Immature natural killer cell (primary cell): ENCODE measurements around the gene IQCE. TPM values are rescaled to one million over a fixed set of nuclear protein-coding genes. Genes with fewer than 3 reads are reported as not detected.
A peak's percentile ranks its signal among the peaks of the same experiment; 100 is the strongest.

Source experiments
- DNase-seq, 3 donors: peaks; one replicate each; pipeline ENCODE4 v3.0.0; 2022; ENCODE audit warnings: mixed read lengths in 1 of 3
- H3K27ac Mint-ChIP-seq, 6 donors: one replicate each; pipeline ENCODE4 v1.8.0; 2020; ENCODE audit warnings: mixed read lengths in 6 of 6, mild to moderate bottlenecking in 5 of 6, inconsistent platforms in 4 of 6, moderate library complexity in 3 of 6
- H3K27me3 Mint-ChIP-seq, 3 donors: one replicate each; pipeline ENCODE4 v1.8.0; 2020 to 2021; ENCODE audit warnings: low read depth in 3 of 3, mild to moderate bottlenecking in 3 of 3, mixed read lengths in 3 of 3, moderate library complexity in 3 of 3, inconsistent platforms in 1 of 3
- H3K36me3 Mint-ChIP-seq, 3 donors: one replicate each; pipeline ENCODE4 v1.8.0; 2020; ENCODE audit warnings: mixed read lengths in 3 of 3, inconsistent platforms in 2 of 3, mild to moderate bottlenecking in 2 of 3
- H3K4me1 Mint-ChIP-seq, 2 donors: one replicate each; pipeline ENCODE4 v1.8.0; 2020; ENCODE audit warnings: inconsistent platforms in 2 of 2, mild to moderate bottlenecking in 2 of 2, mixed read lengths in 2 of 2, moderate library complexity in 1 of 2
- H3K4me3 Mint-ChIP-seq, 5 donors: one replicate each; pipeline ENCODE4 v1.8.0; 2020; ENCODE audit warnings: mild to moderate bottlenecking in 5 of 5, mixed read lengths in 5 of 5, inconsistent platforms in 3 of 5, moderate library complexity in 3 of 5
- H3K9me3 Mint-ChIP-seq, 6 donors: one replicate each; pipeline ENCODE4 v1.8.0; 2020; ENCODE audit warnings: mild to moderate bottlenecking in 6 of 6, mixed read lengths in 6 of 6, inconsistent platforms in 4 of 6, moderate library complexity in 3 of 6
- polyA plus RNA-seq, 3 donors: library from polyadenylated mRNA; unstranded; fragments of 300-500 nt; fragmentation: Illumina TruSeq; gene quantifications; one replicate each; pipeline ENCODE4 v1.2.3, GENCODE V29; 2021

The IQCE gene
- polyA plus RNA-seq, 3 donors from 2014 or later = 1.9 to 4.2 TPM; not detected in 1

DNA sequence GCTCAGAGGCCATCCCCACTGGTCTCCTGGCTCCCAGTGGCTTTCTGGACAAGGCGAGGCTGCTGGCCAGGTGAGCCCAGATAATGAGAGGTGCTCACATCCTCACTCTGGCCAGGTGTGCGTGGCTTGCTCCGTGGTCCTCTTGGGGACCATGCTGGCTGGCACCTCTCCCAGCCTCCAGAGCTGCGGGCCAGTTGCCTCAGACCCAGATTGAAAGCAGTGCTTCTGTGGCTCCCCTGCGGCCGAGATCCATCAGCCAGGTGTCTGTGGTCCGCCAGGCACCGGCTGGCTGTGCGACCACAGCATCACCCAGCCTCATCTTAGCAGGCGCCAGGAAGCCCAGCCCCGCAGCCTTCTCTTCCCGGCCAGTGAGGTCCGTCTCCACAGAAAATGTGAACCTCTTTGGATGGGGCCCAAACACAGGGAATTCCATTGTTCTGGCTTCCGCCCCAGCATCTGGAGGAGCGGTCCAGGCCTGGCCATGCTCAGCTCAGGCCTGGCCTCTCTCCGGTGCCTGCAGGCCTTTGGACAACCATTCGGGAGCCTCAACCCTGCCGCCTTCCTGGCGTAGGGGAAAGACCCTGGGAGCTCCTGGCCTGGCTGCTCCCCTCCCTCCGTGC is 67.8 kb downstream of the IQCE start:
- H3K27ac Mint-ChIP-seq = no peak overlapping the region
- no peaks in the 10 kb centered on the region for H3K27me3 Mint-ChIP-seq
- peaks cover 6% of the 10 kb centered on the region in 2 donors for H3K4me1 Mint-ChIP-seq
- H3K4me3 Mint-ChIP-seq = no peak overlapping the region
- no peaks in the 10 kb centered on the region for H3K9me3 Mint-ChIP-seq
- H3K36me3 Mint-ChIP-seq = no peaks in the 10 kb centered on the region
- no peak for DNase-seq

DNA sequence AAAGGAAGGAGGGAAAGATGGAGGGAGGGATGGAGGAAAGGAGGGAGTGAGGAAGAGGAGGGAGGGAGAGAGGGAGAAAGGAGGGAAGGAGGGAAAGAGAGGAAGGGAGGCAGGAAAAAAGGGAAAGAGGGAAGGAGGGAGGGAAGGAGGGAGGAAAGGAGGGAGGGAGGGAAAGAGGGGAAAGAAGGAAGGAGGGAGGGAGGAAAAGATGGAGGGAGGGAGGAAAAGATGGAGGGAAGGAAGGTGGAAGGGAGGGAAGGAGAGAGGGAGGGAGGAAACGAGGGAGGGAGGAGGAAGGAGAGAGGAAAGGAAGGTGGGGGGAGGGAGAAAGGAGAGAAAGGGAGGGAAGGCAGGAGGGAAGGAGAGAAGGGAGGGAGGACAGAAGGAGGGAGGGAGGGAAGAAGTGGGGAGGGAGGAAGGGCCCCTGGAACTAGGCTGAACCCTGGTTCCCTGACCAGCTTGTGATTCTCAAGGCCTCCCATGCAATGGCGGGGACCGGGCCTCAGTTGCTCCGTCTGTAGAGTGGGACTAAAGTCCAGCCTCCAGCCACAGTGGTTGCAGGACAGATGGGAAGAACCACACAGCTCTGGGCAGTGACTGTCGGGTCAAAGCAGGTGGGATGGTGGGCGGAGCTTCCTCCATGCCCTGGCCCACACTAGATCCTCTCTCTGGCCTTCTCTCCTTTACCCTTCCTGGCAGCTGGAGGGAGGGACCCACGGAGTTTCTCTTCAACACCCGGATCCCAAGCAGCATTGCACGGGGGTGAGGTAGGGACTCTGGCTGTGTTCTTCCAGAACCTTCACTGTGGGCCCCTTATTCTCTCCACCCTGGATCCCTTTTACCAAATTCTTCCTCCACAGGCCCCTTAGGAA is 68.7 kb downstream of the IQCE start:
- no peaks in the 10 kb centered on the region for H3K9me3 Mint-ChIP-seq
- no peak overlapping the region for H3K27ac Mint-ChIP-seq
- peaks cover 6 to 9% of the 10 kb centered on the region in 2 donors for H3K4me1 Mint-ChIP-seq
- peaks cover 0 to 1% (median 0%) of the 10 kb centered on the region in 3 donors for H3K27me3 Mint-ChIP-seq
- no peak for DNase-seq
- H3K4me3 Mint-ChIP-seq = no peak overlapping the region
- no peaks in the 10 kb centered on the region for H3K36me3 Mint-ChIP-seq

GRCh38 chr7:2628130-2628482 is 69.3 kb downstream of the IQCE start:
- no peak overlapping the region for H3K4me3 Mint-ChIP-seq
- no peak overlapping the region for H3K27ac Mint-ChIP-seq
- peaks cover 7 to 12% of the 10 kb centered on the region in 2 donors for H3K4me1 Mint-ChIP-seq

DNA sequence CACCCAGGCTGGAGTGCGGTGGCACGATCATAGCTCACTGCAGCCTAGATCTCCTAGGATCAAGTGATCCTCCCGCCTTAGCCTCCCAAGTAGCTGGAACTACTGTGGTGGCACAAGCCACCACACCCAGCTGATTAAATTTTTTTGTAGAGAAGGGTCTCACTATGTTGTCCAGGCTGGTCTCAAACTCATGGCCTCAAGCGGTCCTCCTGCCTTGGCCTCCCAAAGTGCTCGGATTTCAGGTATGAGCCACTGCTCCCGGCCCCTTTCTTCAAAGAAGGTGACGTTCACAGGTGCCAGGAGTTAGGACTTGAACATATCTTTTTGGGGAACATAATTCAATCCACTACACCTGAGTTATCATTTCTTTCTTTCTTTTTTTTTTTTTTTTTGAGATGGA is 70.1 kb downstream of the IQCE start:
- Mint-ChIP-seq H3K27ac (no peak overlapping the region), H3K4me3 (no peak overlapping the region), H3K27me3 (peaks cover 0 to 2% (median 0%) of the 10 kb centered on the region in 3 donors), H3K9me3 (no peaks in the 10 kb centered on the region), H3K4me1 (peaks cover 15 to 19% of the 10 kb centered on the region in 2 donors), H3K36me3 (no peaks in the 10 kb centered on the region)
- DNase-seq = no peak

More at GRCh38 chr7:2628130-2628482, 69.3 kb downstream of the IQCE start:
- Mint-ChIP-seq H3K36me3 (no peaks in the 10 kb centered on the region), H3K9me3 (no peaks in the 10 kb centered on the region), H3K27me3 (peaks cover 0 to 2% (median 0%) of the 10 kb centered on the region in 3 donors)
- no peak for DNase-seq

GRCh38 chr7:2629746-2630681 is 71.2 kb downstream of the IQCE start:
- no peak for DNase-seq
- Mint-ChIP-seq H3K9me3 (no peaks in the 10 kb centered on the region), H3K4me3 (no peak overlapping the region), H3K36me3 (no peaks in the 10 kb centered on the region), H3K27me3 (peaks cover 0 to 4% (median 2%) of the 10 kb centered on the region in 3 donors), H3K27ac (no peak overlapping the region), H3K4me1 (peaks cover 18 to 23% of the 10 kb centered on the region in 2 donors)

- H3K27ac Mint-ChIP-seq = peak within 1 kb of the TSS; percentile 67 to 93 (median 82)
- peaks cover 18 to 34% of the 10 kb centered on the region in 2 donors for H3K4me1 Mint-ChIP-seq
- no peaks in the 10 kb centered on the region for H3K36me3 Mint-ChIP-seq
- H3K9me3 Mint-ChIP-seq = no peaks in the 10 kb centered on the region
- no peak for DNase-seq
- peak within 1 kb of the TSS; percentile 85 to 91 (median 89) for H3K4me3 Mint-ChIP-seq
- H3K27me3 Mint-ChIP-seq = peaks cover 0 to 4% (median 2%) of the 10 kb centered on the region in 3 donors
Observed at GRCh38 chr7:2631946-2632732, 73.4 kb downstream of the IQCE start, which contains the start of gene TTYH3. Gene TTYH3 (plus strand): TSS chr7:2631986. CDS start chr7:2632156, 170 bp downstream.

- Mint-ChIP-seq H3K4me3 (peak overlapping the region; percentile 85 to 91 (median 89)), H3K27me3 (peaks cover 0 to 4% (median 2%) of the 10 kb centered on the region in 3 donors), H3K36me3 (no peaks in the 10 kb centered on the region), H3K9me3 (no peaks in the 10 kb centered on the region), H3K27ac (peak overlapping the region; percentile 23 to 89 (median 80)), H3K4me1 (peaks cover 18 to 34% of the 10 kb centered on the region in 2 donors)
- peak; percentile 45 to 63 (median 45) for DNase-seq
Observed at GRCh38 chr7:2632733-2633537, 74.2 kb downstream of the IQCE start.

DNA sequence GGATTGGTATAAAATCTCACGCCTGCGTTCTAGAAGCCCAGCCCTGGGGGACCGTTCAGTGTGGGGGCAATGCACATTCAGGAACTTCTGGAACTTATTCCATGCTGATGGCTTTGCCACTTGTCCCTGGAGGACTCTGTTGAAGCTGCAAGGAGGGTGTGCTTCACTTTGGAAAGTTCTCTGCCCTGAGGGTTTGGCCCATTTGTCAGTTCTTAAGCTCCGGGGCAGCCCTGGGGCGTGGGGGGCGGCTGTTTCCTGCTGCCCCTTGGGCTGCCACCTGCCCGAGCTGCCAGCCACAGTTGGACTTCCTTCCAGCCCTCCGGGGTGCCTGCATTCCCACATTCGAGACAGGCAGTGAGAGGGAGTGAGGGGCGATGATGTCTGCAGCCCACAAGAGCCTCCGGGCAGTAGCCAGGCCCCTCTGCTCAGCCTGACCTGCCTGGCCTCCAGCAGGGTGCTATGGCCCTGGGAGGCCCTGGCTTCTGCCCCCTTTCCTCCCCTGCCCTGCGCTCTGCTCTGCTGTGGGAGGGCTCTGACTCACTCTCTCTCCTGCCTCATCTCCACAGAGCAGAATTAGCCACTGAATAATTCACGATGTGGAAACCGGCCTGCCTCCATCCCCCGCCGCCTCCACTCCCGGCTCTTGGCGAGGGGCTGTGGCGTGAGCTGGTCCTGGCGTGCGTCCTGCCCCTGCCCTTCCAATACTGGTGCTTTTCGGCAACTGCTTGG is 74.9 kb downstream of the IQCE start:
- Mint-ChIP-seq H3K36me3 (no peaks in the 10 kb centered on the region), H3K4me3 (peak overlapping the region; percentile 85 to 91 (median 89)), H3K27me3 (peaks cover 0 to 5% (median 2%) of the 10 kb centered on the region in 3 donors), H3K27ac (peak overlapping the region; percentile 51 to 92 (median 74)), H3K4me1 (peaks cover 18 to 34% of the 10 kb centered on the region in 2 donors), H3K9me3 (no peaks in the 10 kb centered on the region)
- peak in 2 of 3 donors; percentile 17 to 22 for DNase-seq

- no peaks in the 10 kb centered on the region for H3K36me3 Mint-ChIP-seq
- H3K4me1 Mint-ChIP-seq = peaks cover 18 to 34% of the 10 kb centered on the region in 2 donors
- H3K27ac Mint-ChIP-seq = peak overlapping the region in 3 of 6 donors; percentile 51 to 92 (median 68)
- peak overlapping the region; percentile 85 to 91 (median 89) for H3K4me3 Mint-ChIP-seq
- DNase-seq = no peak
- peaks cover 0 to 5% (median 2%) of the 10 kb centered on the region in 3 donors for H3K27me3 Mint-ChIP-seq
- no peaks in the 10 kb centered on the region for H3K9me3 Mint-ChIP-seq
Observed at GRCh38 chr7:2634267-2635145, 75.7 kb downstream of the IQCE start.

GRCh38 chr7:2635148-2635668 is 76.4 kb downstream of the IQCE start:
- H3K9me3 Mint-ChIP-seq = no peaks in the 10 kb centered on the region
- DNase-seq = no peak
- no peaks in the 10 kb centered on the region for H3K36me3 Mint-ChIP-seq
- H3K27ac Mint-ChIP-seq = no peak overlapping the region
- peaks cover 18 to 34% of the 10 kb centered on the region in 2 donors for H3K4me1 Mint-ChIP-seq
- peaks cover 0 to 5% (median 2%) of the 10 kb centered on the region in 3 donors for H3K27me3 Mint-ChIP-seq
- peak overlapping the region; percentile 11 to 53 (median 35) for H3K4me3 Mint-ChIP-seq
